ENCODE results near the gene SLC2A10. TPM values are rescaled to one million over a fixed set of nuclear protein-coding genes. Genes with fewer than 3 reads are reported as not detected.
A peak's percentile ranks its signal among the peaks of the same experiment; 100 is the strongest.

The SLC2A10 gene
- polyA plus RNA-seq (2011; rRNA removed) (31.0 and 41.9 TPM in 2 replicates), polyA minus RNA-seq (2011; rRNA and poly(A)+ RNA removed) (28.7 and 38.0 TPM in 2 replicates)

DNA sequence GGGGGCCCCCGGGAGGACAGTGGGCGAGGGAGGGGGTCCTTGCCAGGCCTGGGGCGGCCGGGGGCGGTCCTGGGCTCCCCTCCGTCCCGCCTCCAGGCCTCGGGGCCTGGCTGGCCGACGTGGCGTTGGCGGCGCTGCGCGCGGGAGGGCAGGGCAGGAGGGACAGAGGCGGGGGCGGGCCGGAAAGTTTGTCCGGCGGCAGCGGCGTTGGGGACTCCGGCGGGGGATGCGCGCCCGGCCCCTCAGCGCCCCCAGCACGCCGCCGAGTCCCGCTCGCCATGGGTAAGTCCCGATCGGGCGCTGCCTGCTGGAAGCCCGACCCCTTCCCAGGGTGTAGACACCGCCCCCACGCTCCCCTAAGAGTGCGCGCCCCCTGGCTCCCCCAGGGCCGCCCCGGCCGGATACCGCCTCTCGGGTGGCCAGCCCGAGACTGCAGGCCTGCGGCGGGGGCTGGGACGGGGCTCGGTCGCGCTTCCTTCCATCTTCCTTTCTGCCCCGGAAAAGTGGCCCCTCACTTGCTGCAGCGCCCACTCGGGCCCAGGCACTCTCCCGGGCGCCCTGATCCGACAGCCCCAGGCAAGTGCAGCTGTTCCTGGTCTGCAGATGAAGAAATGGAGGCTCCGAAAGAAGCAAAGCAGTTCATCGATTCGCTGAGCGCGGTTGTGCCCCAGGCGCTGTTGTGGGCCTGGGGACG is at the start of gene SLC2A10:
SLC2A10 (plus strand) TSS at position 191 of the 694 bp plus-strand sequence; CDS start at position 279, 88 bp downstream.
- DNase-seq (ENCODE audit: low read depth) = no peak
- ChIA-PET POLR2A (no interaction called here), CTCF (interaction anchor here (0.5 to 0.8 kb wide), 2 partner anchors 12 to 45 kb away, joined by 3 to 4 read pairs; no protein-coding TSS in a partner anchor)
- TF ChIP-seq, protein P1, sequence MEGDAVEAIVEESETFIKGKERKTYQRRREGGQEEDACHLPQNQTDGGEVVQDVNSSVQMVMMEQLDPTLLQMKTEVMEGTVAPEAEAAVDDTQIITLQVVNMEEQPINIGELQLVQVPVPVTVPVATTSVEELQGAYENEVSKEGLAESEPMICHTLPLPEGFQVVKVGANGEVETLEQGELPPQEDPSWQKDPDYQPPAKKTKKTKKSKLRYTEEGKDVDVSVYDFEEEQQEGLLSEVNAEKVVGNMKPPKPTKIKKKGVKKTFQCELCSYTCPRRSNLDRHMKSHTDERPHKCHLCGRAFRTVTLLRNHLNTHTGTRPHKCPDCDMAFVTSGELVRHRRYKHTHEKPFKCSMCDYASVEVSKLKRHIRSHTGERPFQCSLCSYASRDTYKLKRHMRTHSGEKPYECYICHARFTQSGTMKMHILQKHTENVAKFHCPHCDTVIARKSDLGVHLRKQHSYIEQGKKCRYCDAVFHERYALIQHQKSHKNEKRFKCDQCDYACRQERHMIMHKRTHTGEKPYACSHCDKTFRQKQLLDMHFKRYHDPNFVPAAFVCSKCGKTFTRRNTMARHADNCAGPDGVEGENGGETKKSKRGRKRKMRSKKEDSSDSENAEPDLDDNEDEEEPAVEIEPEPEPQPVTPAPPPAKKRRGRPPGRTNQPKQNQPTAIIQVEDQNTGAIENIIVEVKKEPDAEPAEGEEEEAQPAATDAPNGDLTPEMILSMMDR (IDR thresholded peaks at IDR 0.05; ENCODE audit: insufficient read depth, low read depth, low read length) = no peak
- Histone ChIP-seq H3K4me3 (ENCODE audit: low read depth, low read length) (peak within 1 kb of the TSS; percentile 61), H3K27me3 (ENCODE audit: control insufficient read depth, insufficient read depth, low read length) (no peaks in the 10 kb centered on the region), H3K36me3 (ENCODE audit: control insufficient read depth, insufficient read depth, low read length) (peaks cover 2% of the 10 kb centered on the region; the same call in 1 of the 2 replicates)

DNA sequence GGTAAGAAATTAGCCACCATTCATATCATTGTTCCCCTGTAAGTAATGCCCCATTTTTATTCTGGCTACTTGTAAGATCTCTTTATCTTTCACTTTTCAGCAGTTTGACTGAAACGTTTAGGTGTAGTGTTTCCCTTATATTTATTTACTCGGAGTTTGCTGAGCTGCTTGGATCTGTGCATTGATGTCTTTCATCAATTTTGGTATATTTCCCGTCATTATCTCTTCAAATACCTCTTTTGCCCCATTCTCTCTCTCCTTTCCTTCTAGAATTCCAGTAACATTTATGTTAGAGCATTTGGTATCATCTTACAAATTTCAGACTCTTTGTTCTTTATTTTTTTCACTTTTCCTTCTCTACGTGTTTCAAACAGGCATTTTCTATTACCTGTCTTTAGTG is 49.0 kb upstream of the SLC2A10 start:
- ChIA-PET POLR2A (no interaction called here), CTCF (no interaction called here)
- no peak for DNase-seq (ENCODE audit: low read depth)
- H3K4me3 ChIP-seq (ENCODE audit: low read depth, low read length) = no peak overlapping the region
- TF ChIP-seq, protein P1 (IDR thresholded peaks at IDR 0.05; ENCODE audit: insufficient read depth, low read depth, low read length) = no peak
- no peaks in the 10 kb centered on the region for H3K27me3 ChIP-seq (ENCODE audit: control insufficient read depth, insufficient read depth, low read length)
- no peaks in the 10 kb centered on the region for H3K36me3 ChIP-seq (ENCODE audit: control insufficient read depth, insufficient read depth, low read length)

DNA sequence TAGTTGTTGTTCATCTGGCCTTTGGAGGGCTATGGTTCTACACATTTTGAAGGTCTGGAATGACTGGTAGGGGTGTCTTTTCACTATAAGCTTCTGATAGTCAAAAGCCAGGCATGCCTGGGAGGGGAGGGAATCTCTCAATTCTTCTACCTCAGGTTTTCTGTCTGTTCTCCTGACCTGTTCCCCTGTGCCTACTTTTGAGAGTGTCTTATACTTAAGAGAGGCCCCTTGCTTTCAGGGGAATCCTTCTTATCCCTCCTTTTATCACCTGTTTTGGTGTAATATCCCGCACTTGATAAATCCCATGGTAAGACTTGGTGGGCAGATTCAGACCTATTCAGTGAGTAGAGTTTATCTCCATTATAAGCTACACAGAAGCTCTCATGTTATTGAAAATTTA is 47.8 kb upstream of the SLC2A10 start:
- TF ChIP-seq, protein P1 (IDR thresholded peaks at IDR 0.05; ENCODE audit: insufficient read depth, low read depth, low read length) = no peak
- H3K36me3 ChIP-seq (ENCODE audit: control insufficient read depth, insufficient read depth, low read length) = no peaks in the 10 kb centered on the region
- CTCF ChIA-PET = interaction anchor here (0.7 kb wide), 1 partner anchor 21 kb away, joined by 3 read pairs; no protein-coding TSS in a partner anchor
- DNase-seq (ENCODE audit: low read depth) = no peak
- POLR2A ChIA-PET = no interaction called here
- H3K4me3 ChIP-seq (ENCODE audit: low read depth, low read length) = no peak overlapping the region
- H3K27me3 ChIP-seq (ENCODE audit: control insufficient read depth, insufficient read depth, low read length) = no peaks in the 10 kb centered on the region

DNA sequence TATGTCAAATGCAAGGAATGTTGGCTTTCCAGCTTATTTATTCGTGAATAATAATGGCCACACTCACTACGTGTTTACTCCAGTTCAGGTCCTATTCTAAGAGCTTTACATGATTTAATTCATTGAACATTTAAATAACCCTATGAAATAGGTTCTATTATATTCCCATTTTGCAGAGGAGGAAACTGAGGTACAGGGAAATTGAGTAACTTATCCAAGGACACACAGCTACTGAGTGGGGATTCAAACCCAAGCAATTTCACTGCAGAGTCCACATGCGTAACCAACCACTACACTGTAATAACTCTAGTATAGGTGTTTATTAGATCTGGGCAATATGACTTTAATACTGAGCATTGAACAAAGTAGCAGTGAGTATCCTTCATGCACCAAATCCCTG is 45.9 kb upstream of the SLC2A10 start:
- TF ChIP-seq, protein P1 (IDR thresholded peaks at IDR 0.05; ENCODE audit: insufficient read depth, low read depth, low read length) = no peak
- no peaks in the 10 kb centered on the region for H3K36me3 ChIP-seq (ENCODE audit: control insufficient read depth, insufficient read depth, low read length)
- ChIA-PET POLR2A (no interaction called here), CTCF (interaction anchor here (1.6 kb wide), 1 partner anchor 141 kb away, joined by 5 read pairs; no protein-coding TSS in a partner anchor)
- H3K27me3 ChIP-seq (ENCODE audit: control insufficient read depth, insufficient read depth, low read length) = no peaks in the 10 kb centered on the region
- no peak overlapping the region for H3K4me3 ChIP-seq (ENCODE audit: low read depth, low read length)
- DNase-seq (ENCODE audit: low read depth) = no peak

DNA sequence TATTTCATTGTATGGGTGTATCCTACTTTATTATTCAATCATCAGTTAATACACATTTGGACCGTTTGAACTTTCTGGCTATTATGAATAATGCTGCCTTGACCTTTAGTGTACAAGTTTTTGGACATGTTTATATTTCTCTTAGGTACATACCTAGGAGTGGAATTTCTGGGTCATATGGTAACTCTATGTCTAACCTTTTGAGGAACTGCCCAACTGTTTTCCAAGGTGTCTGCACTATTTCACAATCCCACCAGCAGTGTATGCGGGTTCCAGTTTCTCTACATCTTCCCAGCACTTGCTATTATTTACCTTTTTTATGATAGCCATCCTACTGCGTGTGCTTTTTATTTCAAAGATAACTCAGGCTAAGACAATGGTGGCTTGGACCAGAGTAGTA is 43.8 kb upstream of the SLC2A10 start:
- no peak for DNase-seq (ENCODE audit: low read depth)
- Histone ChIP-seq H3K4me3 (ENCODE audit: low read depth, low read length) (no peak overlapping the region), H3K36me3 (ENCODE audit: control insufficient read depth, insufficient read depth, low read length) (no peaks in the 10 kb centered on the region), H3K27me3 (ENCODE audit: control insufficient read depth, insufficient read depth, low read length) (no peaks in the 10 kb centered on the region)
- CTCF ChIA-PET = no interaction called here
- POLR2A ChIA-PET = no interaction called here
- TF ChIP-seq, protein P1 (IDR thresholded peaks at IDR 0.05; ENCODE audit: insufficient read depth, low read depth, low read length) = no peak

All from BJ (cell line).